ENCODE measurements around the gene HEBP1. TPM values are rescaled to one million over a fixed set of nuclear protein-coding genes. Genes with fewer than 3 reads are reported as not detected.

HEBP1 gene
- total RNA-seq, 3 donors from 2014 or later (not counting 1 experiment from before 2014, with no cell fraction given), result 10.8 to 13.5 (median 11.9) TPM

DNA sequence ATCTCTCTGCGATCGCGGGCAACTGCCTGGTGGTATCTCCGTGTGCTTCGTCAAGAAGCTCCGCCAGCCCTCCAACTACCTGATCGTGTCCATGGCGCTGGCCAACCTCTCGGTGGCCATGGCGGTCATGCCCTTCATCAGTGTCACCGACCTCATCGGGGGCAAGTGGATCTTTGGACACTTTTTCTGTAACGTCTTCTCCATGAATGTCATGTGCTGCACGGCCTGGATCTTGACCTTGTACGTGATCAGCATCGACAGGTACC, 1.6 kb upstream of the HEBP1 start:
- Histone ChIP-seq H3K4me3 (ENCODE audit: low read length) (peak overlapping the region; percentile 78), H3K27ac (ENCODE audit: low read length) (no peak overlapping the region), H3K27me3 (ENCODE audit: control insufficient read depth, insufficient read depth, low read length) (peaks cover 2% of the 10 kb centered on the region), H3K36me3 (ENCODE audit: control insufficient read depth, insufficient read depth, low read length) (no peaks in the 10 kb centered on the region), H3K4me1 (ENCODE audit: control insufficient read depth, insufficient read depth, low read length) (peaks cover 25% of the 10 kb centered on the region), H3K9me3 (ENCODE audit: control insufficient read depth, insufficient read depth, low read length) (no peaks in the 10 kb centered on the region)
- 48% methylated on average over 16 of the region's 16 CpGs for WGBS (ENCODE audit: insufficient coverage)
- Mint-ChIP-seq H3K27me3 (ENCODE audit: low read depth in 2 of 2) (peaks cover 0 to 7% of the 10 kb centered on the region in 2 donors), H3K27ac (peak overlapping the region; percentile 57 to 89), H3K4me3 (peak overlapping the region; percentile 87), H3K4me1 (peaks cover 24 to 46% of the 10 kb centered on the region in 2 donors), H3K36me3 (no peaks in the 10 kb centered on the region), H3K9me3 (no peaks in the 10 kb centered on the region)
- no peak for TF ChIP-seq CTCF (IDR thresholded peaks at IDR 0.05)
- DNase-seq (no peak), ATAC-seq (no peak)
- intact Hi-C loops (cut with micrococcal nuclease), result loop anchor here (2.0 to 10.0 kb wide), 2 partner anchors 213 to 647 kb away; partner anchors contain the start of genes BORCS5 and MANSC1

DNA sequence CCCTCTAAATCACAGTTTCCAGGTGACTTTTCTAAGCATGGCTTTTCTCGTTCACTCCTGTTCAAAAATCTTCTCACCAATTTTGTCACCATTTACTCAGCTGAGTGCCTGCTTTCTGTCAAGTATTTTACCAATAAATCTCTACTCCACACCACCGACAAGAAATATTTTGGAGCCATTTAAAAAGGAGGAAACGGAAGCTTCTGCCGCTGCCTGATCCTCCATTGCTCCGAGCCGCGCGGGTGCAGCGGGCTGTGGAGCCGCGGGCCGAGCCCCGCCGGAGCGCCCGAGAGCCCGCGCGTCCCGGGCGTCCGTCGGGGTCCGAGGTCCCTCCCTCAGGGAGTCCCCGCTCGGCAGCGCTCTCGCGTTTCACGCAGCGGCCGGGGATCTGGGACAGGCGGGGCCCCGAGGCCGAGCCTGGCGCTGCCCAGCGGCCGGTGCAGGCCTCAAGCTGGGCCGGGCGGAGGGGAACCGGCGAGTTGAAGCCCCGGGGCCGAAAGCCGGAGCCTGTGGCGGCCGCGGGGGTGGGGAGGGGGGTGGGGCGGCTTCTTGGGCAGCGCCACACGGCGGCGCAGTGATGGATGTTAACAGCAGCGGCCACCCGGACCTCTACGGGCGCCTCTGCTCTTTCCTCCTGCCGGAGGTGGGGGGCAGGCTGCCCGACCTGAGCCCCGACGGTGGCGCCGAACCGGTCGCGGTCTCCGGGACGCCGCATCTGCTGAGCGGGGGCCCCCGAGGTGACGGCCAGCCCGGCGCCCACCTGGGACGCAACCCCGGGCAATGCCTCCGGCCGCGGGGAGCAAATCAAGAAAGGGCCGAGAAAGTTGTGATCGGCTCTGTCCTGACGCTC, 1.1 kb upstream of the HEBP1 start:
- H3K27ac ChIP-seq (ENCODE audit: low read length), result peak overlapping the region; percentile 76
- Mint-ChIP-seq H3K9me3 (no peaks in the 10 kb centered on the region), H3K4me1 (peaks cover 24 to 46% of the 10 kb centered on the region in 2 donors), H3K36me3 (no peaks in the 10 kb centered on the region), H3K27me3 (ENCODE audit: low read depth in 2 of 2) (peaks cover 0 to 7% of the 10 kb centered on the region in 2 donors), H3K4me3 (peak overlapping the region; percentile 92), H3K27ac (peak overlapping the region; percentile 78 to 89)
- WGBS (ENCODE audit: insufficient coverage), result under 1% methylated on average over 82 of the region's 82 CpGs
- H3K9me3 ChIP-seq (ENCODE audit: control insufficient read depth, insufficient read depth, low read length), result no peaks in the 10 kb centered on the region
- intact Hi-C loops (cut with micrococcal nuclease), result loop anchor here (1.0 to 10.0 kb wide), 3 partner anchors 97 to 646 kb away; partner anchors contain the start of genes BORCS5 and MANSC1
- peak overlapping the region; percentile 78 for H3K4me3 ChIP-seq (ENCODE audit: low read length)
- H3K36me3 ChIP-seq (ENCODE audit: control insufficient read depth, insufficient read depth, low read length), result no peaks in the 10 kb centered on the region
- peaks cover 2% of the 10 kb centered on the region for H3K27me3 ChIP-seq (ENCODE audit: control insufficient read depth, insufficient read depth, low read length)
- DNase-seq, result peak; percentile 52 to 67
- TF ChIP-seq CTCF (IDR thresholded peaks at IDR 0.05), result peak; percentile 55
- peak; percentile 7 to 25 (median 15) for ATAC-seq
- H3K4me1 ChIP-seq (ENCODE audit: control insufficient read depth, insufficient read depth, low read length), result peaks cover 25% of the 10 kb centered on the region

- under 1% methylated on average over 16 of the region's 16 CpGs for WGBS (ENCODE audit: insufficient coverage)
- no peaks in the 10 kb centered on the region for H3K9me3 ChIP-seq (ENCODE audit: control insufficient read depth, insufficient read depth, low read length)
- H3K27ac Mint-ChIP-seq, result peak overlapping the region; percentile 78 to 89
- peaks cover 0 to 6% of the 10 kb centered on the region in 2 donors for H3K27me3 Mint-ChIP-seq (ENCODE audit: low read depth in 2 of 2)
- H3K36me3 Mint-ChIP-seq, result no peaks in the 10 kb centered on the region
- H3K9me3 Mint-ChIP-seq, result no peaks in the 10 kb centered on the region
- no peak for TF ChIP-seq CTCF (IDR thresholded peaks at IDR 0.05)
- H3K4me3 ChIP-seq (ENCODE audit: low read length), result peak overlapping the region; percentile 78
- peak overlapping the region; percentile 76 for H3K27ac ChIP-seq (ENCODE audit: low read length)
- intact Hi-C loops (cut with micrococcal nuclease), result loop anchor here (1.0 to 10.0 kb wide), 3 partner anchors 98 to 646 kb away; partner anchors contain the start of genes BORCS5 and MANSC1
- DNase-seq (peak in 1 of 2 donors; percentile 63), ATAC-seq (peak in 2 of 3 donors; percentile 25 to 40)
- peak overlapping the region; percentile 92 for H3K4me3 Mint-ChIP-seq
- H3K4me1 Mint-ChIP-seq, result peaks cover 24 to 46% of the 10 kb centered on the region in 2 donors
- H3K27me3 ChIP-seq (ENCODE audit: control insufficient read depth, insufficient read depth, low read length), result peaks cover 2% of the 10 kb centered on the region
- H3K4me1 ChIP-seq (ENCODE audit: control insufficient read depth, insufficient read depth, low read length), result peaks cover 25% of the 10 kb centered on the region
- no peaks in the 10 kb centered on the region for H3K36me3 ChIP-seq (ENCODE audit: control insufficient read depth, insufficient read depth, low read length)
Observed at GRCh38 chr12:13000616-13000924, 505 bp upstream of the HEBP1 start.

Data from natural killer cell (primary cell).